IMR-90 (cell line): ENCODE measurements around the gene PCSK6.

Experiments used
- BHLHE40 ChIP-seq: fragments of 150-350 bp; IDR thresholded peaks from 2 replicates; pipeline ENCODE4 v1.6.1; 2016; ENCODE audit warnings: mild to moderate bottlenecking, low read depth, low read length
- CEBPB ChIP-seq: IDR thresholded peaks from 2 replicates; pipeline ENCODE4 v1.6.1; 2012; ENCODE audit warnings: low read depth, low read length, improper control_type of control experiment
- CHD1 ChIP-seq: IDR thresholded peaks from 2 replicates; pipeline ENCODE4 v1.6.1; 2012; ENCODE audit warnings: low read depth, low read length, improper control_type of control experiment
- FOS ChIP-seq: fragments of 150-350 bp; IDR thresholded peaks from 2 replicates; pipeline ENCODE4 v1.6.1; 2016; ENCODE audit warnings: low read depth, low read length
- MAFK ChIP-seq: IDR thresholded peaks from 2 replicates; pipeline ENCODE4 v1.6.1; 2012; ENCODE audit warnings: low read depth, low read length, improper control_type of control experiment
- POLR2A ChIP-seq: IDR thresholded peaks from 2 replicates; pipeline ENCODE4 v1.6.1; 2012; ENCODE audit warnings: mild to moderate bottlenecking, low read depth, low read length
- RAD21 ChIP-seq: IDR thresholded peaks from 2 replicates; pipeline ENCODE4 v1.6.1; 2012; ENCODE audit warnings: low read length, improper control_type of control experiment
- RFX5 ChIP-seq: IDR thresholded peaks from 2 replicates; pipeline ENCODE4 v1.8.0; 2012; ENCODE audit warnings: low read depth, mild to moderate bottlenecking, low read length, moderate library complexity
- SMC3 ChIP-seq: fragments of 150-350 bp; IDR thresholded peaks from 2 replicates; pipeline ENCODE4 v1.6.1; 2016; ENCODE audit warnings: low read depth, mild to moderate bottlenecking, antibody characterized with exemption, low read length, moderate library complexity
- TF ChIP-seq, protein P1 (sequence below): conservative IDR thresholded peaks from 2 replicates; pipeline ENCODE4 v1.5.1; 2012; ENCODE audit warnings: mild to moderate bottlenecking, low read depth, low read length, improper control_type of control experiment
- TF ChIP-seq, protein P2 (sequence below): fragments of 150-350 bp; IDR thresholded peaks from 2 replicates; pipeline ENCODE4 v1.6.1; 2016; ENCODE audit warnings: low read depth, mild to moderate bottlenecking, low read length, moderate library complexity, borderline replicate concordance
- TF ChIP-seq, protein P3 (sequence below): fragments of 150-350 bp; IDR thresholded peaks from 2 replicates; pipeline ENCODE4 v1.6.1; 2017; ENCODE audit warnings: mild to moderate bottlenecking, antibody characterized with exemption, low read length, low read depth

DNA sequence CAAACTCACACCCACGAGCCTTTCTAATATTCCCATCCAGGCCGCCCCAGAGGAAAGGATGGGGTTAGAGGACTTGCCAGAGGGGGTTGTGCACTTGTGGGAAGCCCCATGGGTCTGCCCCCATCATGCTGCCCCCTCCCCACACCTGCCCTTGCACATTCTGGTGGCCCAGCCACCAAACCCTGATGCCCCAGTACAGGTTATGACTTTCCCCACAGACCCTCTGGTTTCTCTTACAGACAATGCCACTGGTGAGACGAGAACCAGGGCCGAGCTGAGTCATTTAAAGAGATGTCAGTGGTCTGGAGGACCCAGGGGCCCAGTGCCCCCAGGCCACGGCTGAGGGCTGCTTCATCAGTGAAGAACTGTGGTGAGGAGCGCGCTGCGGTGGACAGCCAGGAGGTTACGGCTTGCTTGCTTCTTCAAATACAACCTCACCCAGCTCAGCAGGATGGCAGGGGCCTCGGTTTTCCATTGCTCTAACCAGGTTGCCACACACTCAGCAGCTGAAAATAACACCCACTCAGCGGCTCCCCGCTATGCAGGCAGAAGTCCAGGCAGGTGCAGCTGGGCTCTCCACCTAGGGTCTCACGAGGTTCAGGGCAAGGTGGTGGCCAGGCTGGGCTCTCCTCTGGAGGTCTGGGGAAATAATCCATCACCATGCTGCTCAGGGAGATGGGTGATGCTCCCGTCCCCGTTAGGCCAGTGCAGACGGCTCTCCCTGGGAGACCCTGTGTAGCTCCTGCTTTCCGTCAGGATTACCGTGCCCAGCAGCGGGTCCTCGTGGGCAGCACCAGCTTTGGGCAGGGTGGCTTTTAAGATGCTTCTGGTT, 180.7 kb downstream of the PCSK6 start:
- no peak for TF ChIP-seq CEBPB
- TF ChIP-seq, protein P1, sequence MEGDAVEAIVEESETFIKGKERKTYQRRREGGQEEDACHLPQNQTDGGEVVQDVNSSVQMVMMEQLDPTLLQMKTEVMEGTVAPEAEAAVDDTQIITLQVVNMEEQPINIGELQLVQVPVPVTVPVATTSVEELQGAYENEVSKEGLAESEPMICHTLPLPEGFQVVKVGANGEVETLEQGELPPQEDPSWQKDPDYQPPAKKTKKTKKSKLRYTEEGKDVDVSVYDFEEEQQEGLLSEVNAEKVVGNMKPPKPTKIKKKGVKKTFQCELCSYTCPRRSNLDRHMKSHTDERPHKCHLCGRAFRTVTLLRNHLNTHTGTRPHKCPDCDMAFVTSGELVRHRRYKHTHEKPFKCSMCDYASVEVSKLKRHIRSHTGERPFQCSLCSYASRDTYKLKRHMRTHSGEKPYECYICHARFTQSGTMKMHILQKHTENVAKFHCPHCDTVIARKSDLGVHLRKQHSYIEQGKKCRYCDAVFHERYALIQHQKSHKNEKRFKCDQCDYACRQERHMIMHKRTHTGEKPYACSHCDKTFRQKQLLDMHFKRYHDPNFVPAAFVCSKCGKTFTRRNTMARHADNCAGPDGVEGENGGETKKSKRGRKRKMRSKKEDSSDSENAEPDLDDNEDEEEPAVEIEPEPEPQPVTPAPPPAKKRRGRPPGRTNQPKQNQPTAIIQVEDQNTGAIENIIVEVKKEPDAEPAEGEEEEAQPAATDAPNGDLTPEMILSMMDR = no peak
- no peak for TF ChIP-seq RAD21
- no peak for TF ChIP-seq FOS
- TF ChIP-seq POLR2A = no peak
- no peak for TF ChIP-seq RFX5
- no peak for TF ChIP-seq SMC3
- TF ChIP-seq, protein P2, sequence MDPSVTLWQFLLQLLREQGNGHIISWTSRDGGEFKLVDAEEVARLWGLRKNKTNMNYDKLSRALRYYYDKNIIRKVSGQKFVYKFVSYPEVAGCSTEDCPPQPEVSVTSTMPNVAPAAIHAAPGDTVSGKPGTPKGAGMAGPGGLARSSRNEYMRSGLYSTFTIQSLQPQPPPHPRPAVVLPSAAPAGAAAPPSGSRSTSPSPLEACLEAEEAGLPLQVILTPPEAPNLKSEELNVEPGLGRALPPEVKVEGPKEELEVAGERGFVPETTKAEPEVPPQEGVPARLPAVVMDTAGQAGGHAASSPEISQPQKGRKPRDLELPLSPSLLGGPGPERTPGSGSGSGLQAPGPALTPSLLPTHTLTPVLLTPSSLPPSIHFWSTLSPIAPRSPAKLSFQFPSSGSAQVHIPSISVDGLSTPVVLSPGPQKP = no peak
- no peak for TF ChIP-seq BHLHE40
- TF ChIP-seq, protein P3, sequence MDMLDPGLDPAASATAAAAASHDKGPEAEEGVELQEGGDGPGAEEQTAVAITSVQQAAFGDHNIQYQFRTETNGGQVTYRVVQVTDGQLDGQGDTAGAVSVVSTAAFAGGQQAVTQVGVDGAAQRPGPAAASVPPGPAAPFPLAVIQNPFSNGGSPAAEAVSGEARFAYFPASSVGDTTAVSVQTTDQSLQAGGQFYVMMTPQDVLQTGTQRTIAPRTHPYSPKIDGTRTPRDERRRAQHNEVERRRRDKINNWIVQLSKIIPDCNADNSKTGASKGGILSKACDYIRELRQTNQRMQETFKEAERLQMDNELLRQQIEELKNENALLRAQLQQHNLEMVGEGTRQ = no peak
- no peak for TF ChIP-seq CHD1
- TF ChIP-seq MAFK = no peak
